ENCODE data around the gene STX1A. TPM values are rescaled to one million over a fixed set of nuclear protein-coding genes. Genes with fewer than 3 reads are reported as not detected.

STX1A gene
- total and polyA plus RNA-seq, 2 of the 13 experiments (the other 11 are each of a cell fraction or from before 2014, with no cell fraction given), result 6.1 to 12.2 TPM

- no peak for TF ChIP-seq PBX3 (CRISPR knock-in tag; IDR thresholded peaks at IDR 0.05; ENCODE audit: borderline replicate concordance)
- TF ChIP-seq XBP1 (CRISPR knock-in tag; IDR thresholded peaks at IDR 0.05), result no peak
- TF ChIP-seq PPARG (CRISPR knock-in tag; conservative IDR thresholded peaks at IDR 0.05), result no peak
- no peak for TF ChIP-seq ZNF264 (CRISPR knock-in tag; IDR thresholded peaks at IDR 0.05)
- no peak for TF ChIP-seq POLR2G (IDR thresholded peaks at IDR 0.05; ENCODE audit: low read depth, low read length)
- TF ChIP-seq ZNF674 (CRISPR knock-in tag; IDR thresholded peaks at IDR 0.05; ENCODE audit: low read depth), result no peak
- no peak for TF ChIP-seq RBFOX2 (IDR thresholded peaks at IDR 0.05; ENCODE audit: low read depth, low read length)
- no peak for TF ChIP-seq ZNF512 (CRISPR knock-in tag; IDR thresholded peaks at IDR 0.05)
- no peak for TF ChIP-seq ZNF891 (CRISPR knock-in tag; IDR thresholded peaks at IDR 0.05)
- TF ChIP-seq ZNF816 (CRISPR knock-in tag; IDR thresholded peaks at IDR 0.05; ENCODE audit: borderline replicate concordance), result no peak
- TF ChIP-seq HNRNPUL1 (IDR thresholded peaks at IDR 0.05; ENCODE audit: low read depth, low read length), result no peak
- no peak for TF ChIP-seq KLF15 (CRISPR knock-in tag; IDR thresholded peaks at IDR 0.05; ENCODE audit: borderline replicate concordance)
- TF ChIP-seq SKIL (CRISPR knock-in tag; IDR thresholded peaks at IDR 0.05; ENCODE audit: borderline replicate concordance), result no peak
- TF ChIP-seq, protein P1, sequence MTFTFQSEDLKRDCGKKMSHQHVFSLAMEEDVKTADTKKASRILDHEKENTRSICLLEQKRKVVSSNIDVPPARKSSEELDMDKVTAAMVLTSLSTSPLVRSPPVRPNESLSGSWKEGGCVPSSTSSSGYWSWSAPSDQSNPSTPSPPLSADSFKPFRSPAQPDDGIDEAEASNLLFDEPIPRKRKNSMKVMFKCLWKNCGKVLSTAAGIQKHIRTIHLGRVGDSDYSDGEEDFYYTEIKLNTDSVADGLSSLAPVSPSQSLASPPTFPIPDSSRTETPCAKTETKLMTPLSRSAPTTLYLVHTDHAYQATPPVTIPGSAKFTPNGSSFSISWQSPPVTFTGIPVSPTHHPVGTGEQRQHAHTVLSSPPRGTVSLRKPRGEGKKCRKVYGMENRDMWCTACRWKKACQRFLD (CRISPR knock-in tag; IDR thresholded peaks at IDR 0.05; ENCODE audit: borderline replicate concordance), result no peak
- TF ChIP-seq SALL2 (CRISPR knock-in tag; IDR thresholded peaks at IDR 0.05), result no peak
- TF ChIP-seq, protein P2, sequence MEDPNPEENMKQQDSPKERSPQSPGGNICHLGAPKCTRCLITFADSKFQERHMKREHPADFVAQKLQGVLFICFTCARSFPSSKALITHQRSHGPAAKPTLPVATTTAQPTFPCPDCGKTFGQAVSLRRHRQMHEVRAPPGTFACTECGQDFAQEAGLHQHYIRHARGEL (CRISPR knock-in tag; IDR thresholded peaks at IDR 0.05), result no peak
- TF ChIP-seq ETV5 (CRISPR knock-in tag; IDR thresholded peaks at IDR 0.05; ENCODE audit: borderline replicate concordance), result peak; percentile 10
- TF ChIP-seq, protein P3, sequence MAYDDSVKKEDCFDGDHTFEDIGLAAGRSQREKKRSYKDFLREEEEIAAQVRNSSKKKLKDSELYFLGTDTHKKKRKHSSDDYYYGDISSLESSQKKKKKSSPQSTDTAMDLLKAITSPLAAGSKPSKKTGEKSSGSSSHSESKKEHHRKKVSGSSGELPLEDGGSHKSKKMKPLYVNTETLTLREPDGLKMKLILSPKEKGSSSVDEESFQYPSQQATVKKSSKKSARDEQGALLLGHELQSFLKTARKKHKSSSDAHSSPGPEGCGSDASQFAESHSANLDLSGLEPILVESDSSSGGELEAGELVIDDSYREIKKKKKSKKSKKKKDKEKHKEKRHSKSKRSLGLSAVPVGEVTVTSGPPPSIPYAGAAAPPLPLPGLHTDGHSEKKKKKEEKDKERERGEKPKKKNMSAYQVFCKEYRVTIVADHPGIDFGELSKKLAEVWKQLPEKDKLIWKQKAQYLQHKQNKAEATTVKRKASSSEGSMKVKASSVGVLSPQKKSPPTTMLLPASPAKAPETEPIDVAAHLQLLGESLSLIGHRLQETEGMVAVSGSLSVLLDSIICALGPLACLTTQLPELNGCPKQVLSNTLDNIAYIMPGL (CRISPR knock-in tag; IDR thresholded peaks at IDR 0.05; ENCODE audit: borderline replicate concordance in 1 of 2, low read depth in 1 of 2), result no peak
- no peak for TF ChIP-seq ZNF879 (CRISPR knock-in tag; IDR thresholded peaks at IDR 0.05)
- no peak for TF ChIP-seq KMT2A (CRISPR knock-in tag; IDR thresholded peaks at IDR 0.05)
These were observed 23.5 kb upstream of the STX1A start (continued) for GRCh38 chr7:73742753-73743641.
